ENCODE data around the gene EDA. TPM values are rescaled to one million over a fixed set of nuclear protein-coding genes. Genes with fewer than 3 reads are reported as not detected.

EDA gene
- total RNA-seq, 2 donors from 2014 or later, result 13.1 to 14.9 TPM

DNA sequence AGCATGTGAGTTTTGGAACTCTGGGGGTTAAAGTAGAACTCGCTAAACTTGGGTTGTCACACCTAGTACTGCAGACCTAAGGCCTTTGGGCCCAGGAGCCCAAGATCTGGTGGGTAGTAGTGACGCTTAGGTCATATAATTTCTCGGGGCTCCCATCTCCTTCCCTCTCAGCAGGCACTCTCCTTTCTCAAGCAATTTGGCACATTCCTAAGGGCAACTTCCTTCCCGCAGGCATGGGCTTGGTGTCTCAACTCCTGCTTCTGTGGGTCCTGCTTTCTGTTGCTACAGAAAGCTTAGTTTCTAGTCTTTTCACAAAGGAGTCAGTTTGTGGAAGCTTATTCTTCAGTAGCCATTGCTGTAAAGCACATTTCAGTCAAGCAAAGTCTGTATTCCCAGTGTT is 10.4 kb upstream of the EDA start:
- Histone ChIP-seq H3K9me3 (no peaks in the 10 kb centered on the region), H3K27me3 (no peaks in the 10 kb centered on the region), H3K4me3 (no peak overlapping the region), H3K27ac (no peak overlapping the region), H3K4me1 (no peaks in the 10 kb centered on the region), H3K36me3 (no peaks in the 10 kb centered on the region)
- DNase-seq (ENCODE audit: low spot score), result no peak
- TF ChIP-seq, protein P1, sequence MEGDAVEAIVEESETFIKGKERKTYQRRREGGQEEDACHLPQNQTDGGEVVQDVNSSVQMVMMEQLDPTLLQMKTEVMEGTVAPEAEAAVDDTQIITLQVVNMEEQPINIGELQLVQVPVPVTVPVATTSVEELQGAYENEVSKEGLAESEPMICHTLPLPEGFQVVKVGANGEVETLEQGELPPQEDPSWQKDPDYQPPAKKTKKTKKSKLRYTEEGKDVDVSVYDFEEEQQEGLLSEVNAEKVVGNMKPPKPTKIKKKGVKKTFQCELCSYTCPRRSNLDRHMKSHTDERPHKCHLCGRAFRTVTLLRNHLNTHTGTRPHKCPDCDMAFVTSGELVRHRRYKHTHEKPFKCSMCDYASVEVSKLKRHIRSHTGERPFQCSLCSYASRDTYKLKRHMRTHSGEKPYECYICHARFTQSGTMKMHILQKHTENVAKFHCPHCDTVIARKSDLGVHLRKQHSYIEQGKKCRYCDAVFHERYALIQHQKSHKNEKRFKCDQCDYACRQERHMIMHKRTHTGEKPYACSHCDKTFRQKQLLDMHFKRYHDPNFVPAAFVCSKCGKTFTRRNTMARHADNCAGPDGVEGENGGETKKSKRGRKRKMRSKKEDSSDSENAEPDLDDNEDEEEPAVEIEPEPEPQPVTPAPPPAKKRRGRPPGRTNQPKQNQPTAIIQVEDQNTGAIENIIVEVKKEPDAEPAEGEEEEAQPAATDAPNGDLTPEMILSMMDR (IDR thresholded peaks at IDR 0.05), result no peak

DNA sequence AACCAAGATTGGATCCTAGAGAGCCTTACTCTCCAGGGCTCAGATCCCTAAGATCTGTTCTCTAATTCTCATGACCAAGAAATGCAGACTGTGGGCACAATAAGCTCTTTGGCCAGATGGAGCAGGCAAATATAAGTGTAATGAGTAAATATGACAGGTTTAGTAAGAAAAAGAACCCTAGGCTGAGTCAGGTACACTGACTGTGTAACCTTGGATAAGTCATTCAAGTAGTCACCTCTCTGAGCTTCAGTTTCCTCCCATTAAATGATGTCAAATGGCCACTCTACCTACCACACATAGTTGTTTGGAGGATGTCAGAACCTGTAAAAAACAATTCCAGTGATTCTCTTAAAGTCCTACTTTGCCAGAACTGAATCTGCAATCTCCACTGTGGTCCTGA is 8.3 kb upstream of the EDA start:
- no peak for DNase-seq (ENCODE audit: low spot score)
- Histone ChIP-seq H3K27ac (no peak overlapping the region), H3K36me3 (no peaks in the 10 kb centered on the region), H3K27me3 (no peaks in the 10 kb centered on the region), H3K9me3 (no peaks in the 10 kb centered on the region), H3K4me3 (no peak overlapping the region), H3K4me1 (no peaks in the 10 kb centered on the region)
- TF ChIP-seq, protein P1 (IDR thresholded peaks at IDR 0.05), result no peak

DNA sequence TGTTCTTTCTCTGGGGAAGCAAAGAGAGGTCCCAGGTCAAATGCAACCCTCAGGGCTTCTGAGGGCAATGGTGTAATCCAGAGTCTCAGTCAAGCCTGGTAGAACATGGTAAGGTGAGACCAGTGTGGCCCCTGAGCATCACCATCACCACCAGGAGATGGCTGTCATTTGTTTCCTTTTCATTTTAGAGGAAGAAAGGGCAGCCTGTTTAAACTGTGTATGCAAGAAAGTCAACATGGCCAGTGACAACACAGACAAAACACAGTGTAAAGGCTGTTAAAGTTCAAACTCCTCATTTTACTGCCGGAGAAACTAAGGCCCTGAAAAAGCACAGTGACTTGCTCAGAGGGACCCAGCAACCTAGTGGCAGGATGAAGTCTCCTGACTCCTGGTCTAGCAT is 2.0 kb upstream of the EDA start:
- no peak overlapping the region for H3K4me3 ChIP-seq
- H3K27me3 ChIP-seq, result no peaks in the 10 kb centered on the region
- TF ChIP-seq, protein P1 (IDR thresholded peaks at IDR 0.05), result no peak
- no peaks in the 10 kb centered on the region for H3K9me3 ChIP-seq
- H3K27ac ChIP-seq, result no peak overlapping the region
- H3K36me3 ChIP-seq, result no peaks in the 10 kb centered on the region
- DNase-seq (ENCODE audit: low spot score), result no peak
- no peaks in the 10 kb centered on the region for H3K4me1 ChIP-seq

DNA sequence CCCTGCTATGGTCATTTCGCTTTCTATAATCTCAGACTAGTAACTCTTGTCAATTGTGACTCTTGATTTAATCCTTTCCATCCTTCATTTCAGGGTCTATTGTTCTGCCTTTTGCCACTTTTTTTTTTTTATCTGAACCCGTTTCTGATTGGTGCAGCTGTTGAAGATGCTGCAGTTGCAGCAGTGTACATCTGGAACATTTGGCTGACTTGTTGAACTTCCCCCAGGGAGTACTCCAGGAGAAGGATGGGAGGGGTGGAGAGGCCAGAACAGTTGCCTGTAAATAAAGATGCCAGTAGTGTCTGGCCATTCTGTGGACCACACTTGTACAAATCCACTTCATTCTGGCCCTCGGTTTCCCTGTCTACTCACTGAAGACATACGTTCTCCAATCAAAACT is 1.0 kb upstream of the EDA start:
- Histone ChIP-seq H3K27ac (no peak overlapping the region), H3K4me1 (no peaks in the 10 kb centered on the region), H3K36me3 (no peaks in the 10 kb centered on the region), H3K9me3 (no peaks in the 10 kb centered on the region), H3K27me3 (no peaks in the 10 kb centered on the region), H3K4me3 (no peak overlapping the region)
- no peak for DNase-seq (ENCODE audit: low spot score)
- TF ChIP-seq, protein P1 (IDR thresholded peaks at IDR 0.05), result no peak

DNA sequence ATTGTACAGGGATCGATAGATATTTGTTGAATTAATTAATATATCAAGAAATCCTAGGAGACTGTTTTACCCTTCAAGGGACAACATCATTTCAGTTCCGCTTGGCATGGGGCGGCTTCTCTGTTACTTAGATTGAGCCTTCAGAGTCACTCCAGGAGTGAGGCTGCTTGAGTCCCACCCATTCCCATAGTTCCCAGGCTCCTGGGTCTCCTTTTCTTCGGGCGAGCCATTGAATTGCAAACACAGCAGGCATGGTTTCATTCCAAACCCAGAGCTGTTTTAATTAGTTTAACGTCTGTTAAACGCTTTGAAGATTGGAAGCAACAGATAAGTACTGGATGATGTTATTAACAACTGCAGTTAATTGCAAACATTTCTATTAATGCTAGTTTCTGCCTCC is 571 bp upstream of the EDA start:
- no peak overlapping the region for H3K27ac ChIP-seq
- peak overlapping the region in 1 of 2 donors; percentile 28 for H3K4me3 ChIP-seq
- H3K9me3 ChIP-seq, result no peaks in the 10 kb centered on the region
- no peaks in the 10 kb centered on the region for H3K27me3 ChIP-seq
- no peaks in the 10 kb centered on the region for H3K4me1 ChIP-seq
- H3K36me3 ChIP-seq, result no peaks in the 10 kb centered on the region
- DNase-seq (ENCODE audit: low spot score), result no peak
- TF ChIP-seq, protein P1 (IDR thresholded peaks at IDR 0.05), result no peak

DNA sequence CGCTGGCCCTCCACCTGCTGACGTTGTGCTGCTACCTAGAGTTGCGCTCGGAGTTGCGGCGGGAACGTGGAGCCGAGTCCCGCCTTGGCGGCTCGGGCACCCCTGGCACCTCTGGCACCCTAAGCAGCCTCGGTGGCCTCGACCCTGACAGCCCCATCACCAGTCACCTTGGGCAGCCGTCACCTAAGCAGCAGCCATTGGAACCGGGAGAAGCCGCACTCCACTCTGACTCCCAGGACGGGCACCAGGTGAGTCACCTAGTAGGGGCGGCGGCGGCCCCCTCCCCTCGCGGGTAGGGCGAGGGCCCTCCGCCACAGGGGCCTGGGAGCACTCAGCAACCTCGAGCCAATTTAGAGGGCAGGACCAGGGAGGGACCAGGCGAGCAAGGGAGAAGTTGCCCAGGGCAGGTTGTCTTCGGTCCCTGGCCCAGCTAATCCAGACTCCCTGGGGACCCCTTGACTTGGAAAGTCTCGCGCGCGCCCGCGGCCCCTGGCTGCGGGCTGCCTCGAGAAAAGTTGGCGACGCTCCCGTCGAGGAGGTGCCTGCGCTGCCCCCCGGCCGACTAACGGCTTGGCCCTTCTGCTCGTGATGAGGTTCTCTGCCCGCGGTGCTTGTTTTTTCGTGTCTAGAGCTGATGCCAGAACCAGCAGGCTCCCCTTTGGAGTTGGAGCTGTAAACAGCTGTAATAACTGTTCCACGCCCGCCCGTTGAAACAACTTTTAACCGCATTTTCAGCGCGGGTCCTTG is 717 bp downstream of the EDA start:
- Histone ChIP-seq H3K4me3 (peak overlapping the region; percentile 61 to 65), H3K36me3 (no peaks in the 10 kb centered on the region), H3K4me1 (no peaks in the 10 kb centered on the region), H3K27ac (peak overlapping the region; percentile 68 to 78), H3K9me3 (no peaks in the 10 kb centered on the region), H3K27me3 (no peaks in the 10 kb centered on the region)
- TF ChIP-seq, protein P1 (IDR thresholded peaks at IDR 0.05), result no peak
- DNase-seq (ENCODE audit: low spot score), result peak; percentile 59
